Activated naive CD4-positive, alpha-beta T cell (primary cell): ENCODE measurements around the gene KRTAP10-8.
A peak's percentile ranks its signal among the peaks of the same experiment; 100 is the strongest.
"Not testable (repeated sequence)": the region's sequence is repeated elsewhere in the genome, so short reads cannot be mapped to it uniquely, and the experiment has no call there.

Experiments
- DNase-seq, 4 experiments: peaks; one replicate each; lab custom pipeline; 2025; lab: John Stamatoyannopoulos, UW

KRTAP10-8 gene

GRCh38 chr21:44646366-44647221 lies 34.7 kb downstream of the KRTAP10-8 start, which contains the start of gene KRTAP10-11:
TSS of gene KRTAP10-11 (plus strand) at chr21:44646414. CDS start at chr21:44646459, 45 bp downstream.
- not testable (repeated sequence) for DNase-seq

GRCh38 chr21:44647222-44647552 lies 35.3 kb downstream of the KRTAP10-8 start:
- no peak for DNase-seq

GRCh38 chr21:44648557-44649311 lies 36.9 kb downstream of the KRTAP10-8 start:
- no peak for DNase-seq

GRCh38 chr21:44649521-44650100 lies 37.7 kb downstream of the KRTAP10-8 start:
- no peak for DNase-seq

GRCh38 chr21:44650265-44650972 lies 38.5 kb downstream of the KRTAP10-8 start:
- DNase-seq: no peak

- DNase-seq: no peak
Measured at GRCh38 chr21:44650973-44651675, 39.2 kb downstream of the KRTAP10-8 start.

- DNase-seq: no peak
Measured at GRCh38 chr21:44653123-44653522, 41.2 kb downstream of the KRTAP10-8 start.

GRCh38 chr21:44653656-44654575 lies 42.0 kb downstream of the KRTAP10-8 start:
- peak in 2 of 4 experiments; percentile 25 to 33 for DNase-seq

GRCh38 chr21:44654576-44655175 lies 42.8 kb downstream of the KRTAP10-8 start, which contains the start of gene KRTAP12-4:
TSS of gene KRTAP12-4 (minus strand) at chr21:44654659. CDS start at chr21:44654614, 45 bp downstream.
- DNase-seq: no peak

GRCh38 chr21:44656868-44657267 lies 45.0 kb downstream of the KRTAP10-8 start:
- DNase-seq: no peak

GRCh38 chr21:44657635-44658540 lies 46.0 kb downstream of the KRTAP10-8 start, which contains the start of gene KRTAP12-3:
TSS of gene KRTAP12-3 (plus strand) at chr21:44657932. CDS start at chr21:44657980, 48 bp downstream.
- peak in 2 of 4 experiments; percentile 23 to 33 for DNase-seq

- DNase-seq: no peak
Measured at GRCh38 chr21:44658541-44658910, 46.6 kb downstream of the KRTAP10-8 start.

- no peak for DNase-seq
Measured at GRCh38 chr21:44658913-44659595, 47.2 kb downstream of the KRTAP10-8 start.

GRCh38 chr21:44661567-44661966 lies 49.7 kb downstream of the KRTAP10-8 start:
- not testable (repeated sequence) for DNase-seq
